ENCODE measurements around the gene GPATCH11.

The GPATCH11 gene

GRCh38 chr2:37104178-37104577, 19.9 kb downstream of the GPATCH11 start:
- in situ Hi-C loops (cut with HindIII; ENCODE audit: low sequenced_read_pairs) = no loop called here

GRCh38 chr2:37105150-37105549, 20.8 kb downstream of the GPATCH11 start:
- in situ Hi-C loops (cut with HindIII; ENCODE audit: low sequenced_read_pairs) = no loop called here

- in situ Hi-C loops (cut with HindIII; ENCODE audit: low sequenced_read_pairs) = no loop called here
These were observed 25.2 kb downstream of the GPATCH11 start for GRCh38 chr2:37109523-37109922.

DNA sequence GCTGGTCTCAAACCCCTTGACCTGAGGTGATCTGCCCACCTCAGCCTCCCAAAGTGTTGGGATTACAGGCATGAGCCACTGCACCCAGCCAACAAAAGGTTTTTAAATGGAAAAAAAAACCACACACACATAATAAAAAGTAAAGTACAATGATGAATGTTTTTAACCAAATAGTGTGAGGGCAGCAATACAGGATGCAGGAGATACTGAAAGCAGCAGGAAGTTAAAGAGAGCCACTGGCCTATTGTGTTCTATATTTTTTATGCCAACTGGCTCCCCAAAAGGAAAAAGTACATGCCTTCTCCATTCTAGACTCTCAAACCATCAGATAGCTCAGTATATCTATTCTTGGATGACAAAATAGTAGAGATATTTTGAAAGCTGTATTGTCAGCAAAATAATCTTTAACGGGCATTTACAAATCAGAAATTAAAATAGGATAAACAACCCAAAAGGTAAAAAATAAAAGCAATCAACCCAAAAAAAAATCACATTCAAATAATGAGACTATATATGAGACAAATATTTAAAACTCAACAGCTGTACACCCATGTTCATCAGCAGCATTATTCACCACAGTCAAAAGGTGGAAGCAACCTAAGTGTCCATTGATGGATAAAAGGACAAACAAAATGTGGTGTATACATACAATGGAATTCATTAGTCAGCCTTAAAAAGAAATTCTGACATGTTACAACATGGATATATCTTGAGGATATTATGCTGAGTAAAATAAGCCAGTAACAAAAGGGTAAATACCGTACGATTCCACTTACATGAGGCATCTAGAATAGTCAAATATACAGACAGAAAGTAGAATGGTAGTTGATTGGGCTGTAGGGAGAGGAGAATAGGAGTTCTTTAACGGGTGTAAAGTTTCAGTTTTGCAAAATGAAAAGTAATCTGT, 26.2 kb downstream of the GPATCH11 start:
- in situ Hi-C loops (cut with HindIII; ENCODE audit: low sequenced_read_pairs) = no loop called here

DNA sequence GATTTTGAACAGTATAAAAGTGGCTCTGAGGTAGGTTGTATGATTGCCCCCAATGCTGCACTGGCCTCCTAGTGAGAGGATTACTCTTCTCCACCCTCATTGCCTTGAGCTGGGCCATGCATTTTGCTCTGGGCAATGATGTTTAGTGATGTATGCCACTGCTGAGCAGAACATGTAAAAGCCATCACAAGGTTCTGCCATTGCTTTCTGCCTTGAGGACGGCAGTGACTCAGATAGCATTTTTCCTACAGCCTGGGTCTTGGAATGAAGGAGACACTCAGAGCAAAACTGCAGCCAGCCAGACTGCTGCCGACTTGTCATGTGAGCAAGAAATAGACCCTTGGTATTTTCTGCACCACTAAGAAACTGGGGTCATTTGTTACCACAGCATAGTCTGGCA, 27.6 kb downstream of the GPATCH11 start:
- in situ Hi-C loops (cut with HindIII; ENCODE audit: low sequenced_read_pairs) = no loop called here

DNA sequence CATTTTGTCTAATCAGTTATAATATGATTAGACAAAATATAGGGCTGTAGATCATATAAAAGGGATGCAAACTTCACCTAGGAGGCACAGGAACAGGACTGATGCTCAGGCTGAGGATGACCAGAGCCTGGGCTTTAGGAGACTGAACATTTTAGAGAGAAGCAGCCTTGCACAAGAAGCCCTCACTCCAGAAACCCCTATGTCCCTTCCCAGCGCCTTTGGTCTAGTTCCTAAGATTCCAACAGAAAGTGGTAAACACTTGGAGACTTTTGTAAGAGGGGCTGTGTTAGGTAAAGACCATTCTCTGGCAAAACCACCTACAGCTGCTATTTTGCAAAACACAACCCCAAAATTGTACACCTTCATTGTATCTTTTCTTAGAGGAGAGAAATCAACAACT, 33.2 kb downstream of the GPATCH11 start:
- in situ Hi-C loops (cut with HindIII; ENCODE audit: low sequenced_read_pairs) = no loop called here

DNA sequence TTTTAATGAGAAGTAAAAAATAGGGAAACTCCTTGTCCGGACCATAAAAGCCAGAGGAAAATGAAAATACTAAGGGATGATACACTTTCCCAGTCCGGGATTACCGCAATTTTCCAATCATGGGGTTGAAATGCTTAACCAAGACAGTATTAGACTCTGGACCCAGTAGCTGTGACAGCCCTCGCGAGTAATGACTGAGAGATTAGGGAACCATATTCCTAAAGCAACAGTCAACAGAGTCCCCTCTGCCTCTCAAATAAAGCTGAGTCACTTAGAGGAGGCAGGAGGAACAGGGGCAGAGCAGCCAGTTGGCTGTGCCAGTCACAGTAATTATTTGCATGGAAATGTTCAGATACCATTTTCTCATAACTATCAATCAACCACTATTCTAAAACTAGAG, 34.8 kb downstream of the GPATCH11 start:
- in situ Hi-C loops (cut with HindIII; ENCODE audit: low sequenced_read_pairs) = no loop called here

- in situ Hi-C loops (cut with HindIII; ENCODE audit: low sequenced_read_pairs) = no loop called here
These were observed 41.1 kb downstream of the GPATCH11 start for GRCh38 chr2:37125416-37125815.

GRCh38 chr2:37132914-37133313, 48.6 kb downstream of the GPATCH11 start:
- in situ Hi-C loops (cut with HindIII; ENCODE audit: low sequenced_read_pairs) = no loop called here

GRCh38 chr2:37142546-37142945, 58.2 kb downstream of the GPATCH11 start:
- in situ Hi-C loops (cut with HindIII; ENCODE audit: low sequenced_read_pairs) = no loop called here

GRCh38 chr2:37143974-37144373, 59.7 kb downstream of the GPATCH11 start:
- in situ Hi-C loops (cut with HindIII; ENCODE audit: low sequenced_read_pairs) = no loop called here

GRCh38 chr2:37146062-37146461, 61.7 kb downstream of the GPATCH11 start:
- in situ Hi-C loops (cut with HindIII; ENCODE audit: low sequenced_read_pairs) = no loop called here

GRCh38 chr2:37148325-37148724, 64.0 kb downstream of the GPATCH11 start:
- in situ Hi-C loops (cut with HindIII; ENCODE audit: low sequenced_read_pairs) = no loop called here

All from endothelial cell of hepatic sinusoid (primary cell).